Heart left ventricle (tissue), 16 donors: ENCODE results near the gene ZNF479. TPM values are rescaled to one million over a fixed set of nuclear protein-coding genes. Genes with fewer than 3 reads are reported as not detected.
"Not testable (repeated sequence)": the region's sequence is repeated elsewhere in the genome, so short reads cannot be mapped to it uniquely, and the experiment has no call there.

ENCODE experiments used
- ATAC-seq, 4 donors: fragments of 200-7000 bp; cut with Tn5 transposase; one replicate each; pipeline ENCODE4 v1.9.1; 2020 to 2022; ENCODE audit warnings: moderate library complexity in 4 of 4, mild to moderate bottlenecking in 3 of 4, moderate number of reproducible peaks in 1 of 4
- DNase-seq, 5 donors: peaks; one replicate each; pipeline ENCODE4 v3.0.0-alpha.2; 2020
- H3K27ac ChIP-seq, 12 donors: fragments of 200-600 bp; sonication (generic) in 4 of 12; one replicate each; pipeline versions ENCODE4 v1.5.0 to v1.8.0; 2016 to 2022; ENCODE audit warnings: mild to moderate bottlenecking in 2 of 12
- H3K27me3 ChIP-seq, 9 donors: fragments of 200-600 bp; sonication (generic) in 2 of 9; one replicate each; pipeline versions ENCODE4 v1.5.1 to v1.8.0; 2016 to 2022; ENCODE audit warnings: mild to moderate bottlenecking in 3 of 9
- H3K36me3 ChIP-seq, 9 donors: fragments of 200-600 bp; sonication (generic) in 2 of 9; one replicate each; pipeline versions ENCODE4 v1.5.0 to v1.8.0; 2018 to 2022; ENCODE audit warnings: mild to moderate bottlenecking in 2 of 9
- H3K4me1 ChIP-seq, 12 donors: fragments of 200-600 bp; sonication (generic) in 4 of 12; one replicate each; pipeline versions ENCODE4 v1.5.0 to v1.8.0; 2016 to 2022; ENCODE audit warnings: mild to moderate bottlenecking in 3 of 12
- H3K4me3 ChIP-seq, 12 donors: fragments of 200-600 bp; sonication (generic) in 4 of 12; one replicate each; pipeline versions ENCODE4 v1.5.0 to v1.8.0; 2017 to 2022; ENCODE audit warnings: mild to moderate bottlenecking in 9 of 12, moderate library complexity in 4 of 12
- H3K9me3 ChIP-seq, 12 donors: fragments of 200-600 bp; sonication (generic) in 4 of 12; one replicate each; pipeline versions ENCODE4 v1.5.0 to v1.8.0; 2016 to 2022; ENCODE audit warnings: mild to moderate bottlenecking in 1 of 12
- CTCF ChIP-seq, 12 donors: fragments of 200-600 bp; sonication (generic) in 4 of 12; IDR thresholded peaks; one replicate each; pipeline versions ENCODE4 v1.5.0 to v1.8.0; 2018 to 2022; ENCODE audit warnings: antibody characterized with exemption in 12 of 12, mild to moderate bottlenecking in 5 of 12
- POLR2A ChIP-seq, 2 donors: fragments of 450-650 bp; IDR thresholded peaks; one replicate each; pipeline ENCODE4 v1.6.1; 2017; ENCODE audit warnings: antibody characterized with exemption in 2 of 2, mild to moderate bottlenecking in 2 of 2, moderate library complexity in 2 of 2
- WGBS, 4 donors: extraction: QIAGEN DNeasy Blood & Tissue Kit in 2 of 4; methylation state at CpG; one replicate each; pipeline versions ENCODE4 v1.1.5 to v1.1.7; 2013 to 2018; 5-methylcytosine and 5-hydroxymethylcytosine counted together
- intact Hi-C, 10 donors: fragments of 100-400 bp; cut with DNase I; formaldehyde crosslinking; loops; one replicate each; pipeline versions ENCODE4 v1.11.1 to v1.14.2; 2022
- long read RNA-seq, 3 donors: library from polyadenylated mRNA; unstranded; transcript quantifications; one replicate each; pipeline ENCODE4 v2.0.0, GENCODE V29; 2020 to 2021
- polyA plus RNA-seq, 2 donors: library from polyadenylated mRNA; stranded (reverse); fragments of 200-250 nt; gene quantifications; one replicate each; pipeline ENCODE4 v1.2.3, GENCODE V29; 2013
- total RNA-seq, 9 donors: library from RNA; depleted of rRNA in 2 of 9; stranded (reverse); fragments of >200 nt in 2 of 9; fragmentation: NEBNext Ultra II Directional in 3 of 9; extraction: Animal tissue kit (Norgen Biotek cat#: 25700) in 3 of 9; gene quantifications; one replicate each; pipeline versions ENCODE4 v1.1.0 to v1.2.4, GENCODE V29; 2016 to 2023
- donor health status: ischemic (EF 13 %, LVEDD 7.1; RV severe dilation, severe dysfunction).
- donor health status: healthy with polysubstance abuse.
- donor health status: DM: no; HTN: yes; CAD: no.
- donor health status: DM: no; HTN: no; CAD: no.
- donor health status: ischemic (EF 25% LVEDD 6.9; RV normal size, moderate dysfunction).
- donor health status: ischemic (EF 25% LVEDD 5.7; RV mildly dilated, moderate dysfunction).
- donor health status: healthy.
- donor health status: DM: yes; HTN: yes; CAD: no.
- donor health status: ischemic (EF 35%, LVEDD 5.7; RV mildly dilated, moderate dysfunction).
- donor health status: nonischemic (EF 11% LVEDD 7.7; RV severe dilation, severe dysfunction).
- donor health status: DM: yes; HTN: yes; CAD: no.
- donor health status: PGD.
- donor health status: ischemic (EF 29% LVEDD 5.4; RV normal size, mild dysfunction).
- donor health status: nonischemic (EF 23%, LVEDD 6.1; RV moderate dilation, normal function).

ZNF479 gene
- total RNA-seq (not detected), polyA plus RNA-seq (not detected)
- long read RNA-seq, donor 1, result 0 reads
- long read RNA-seq, donor 2, result 0 reads
- long read RNA-seq, donor 3, result 0 reads

- H3K27ac ChIP-seq, H3K4me1 ChIP-seq, H3K27me3 ChIP-seq, DNase-seq, H3K4me3 ChIP-seq, ATAC-seq, intact Hi-C loops, H3K36me3 ChIP-seq: not testable (repeated sequence)
- H3K9me3 ChIP-seq, result peaks cover 0 to 82% (median 28%) of the 10 kb centered on the region in 12 donors
- 82 to 92% (median 85%) methylated on average over 6 of the region's 6 CpGs for WGBS, 4 donors
Measured at GRCh38 chr7:57132336-57132735, at the start of gene ZNF479. ZNF479 (minus strand) TSS chr7:57132436; CDS start chr7:57132324, 112 bp downstream.

GRCh38 chr7:57182031-57182430 lies 49.8 kb upstream of the ZNF479 start:
- no peaks in the 10 kb centered on the region for H3K4me1 ChIP-seq
- H3K4me3 ChIP-seq, result no peak overlapping the region
- TF ChIP-seq CTCF (IDR thresholded peaks at IDR 0.05) (no peak), POLR2A (IDR thresholded peaks at IDR 0.05) (no peak)
- ATAC-seq (no peak), DNase-seq (peak in 1 of 5 donors; percentile 10)
- H3K27me3 ChIP-seq, result no peaks in the 10 kb centered on the region
- WGBS, 4 donors, result 62 to 67% (median 65%) methylated on average over 4 of the region's 4 CpGs
- H3K36me3 ChIP-seq, result no peaks in the 10 kb centered on the region
- H3K27ac ChIP-seq, result no peak overlapping the region
- intact Hi-C loops, result no loop called here
- H3K9me3 ChIP-seq, result peaks cover 0 to 69% (median 20%) of the 10 kb centered on the region in 12 donors

GRCh38 chr7:57181281-57181680 lies 49.0 kb upstream of the ZNF479 start:
- Histone ChIP-seq H3K27me3 (no peaks in the 10 kb centered on the region), H3K4me1 (no peaks in the 10 kb centered on the region), H3K9me3 (peaks cover 0 to 75% (median 24%) of the 10 kb centered on the region in 12 donors), H3K36me3 (no peaks in the 10 kb centered on the region), H3K27ac (no peak overlapping the region), H3K4me3 (no peak overlapping the region)
- DNase-seq (no peak), ATAC-seq (no peak)
- 74 to 79% (median 76%) methylated on average over 9 of the region's 9 CpGs for WGBS, 4 donors
- intact Hi-C loops, result no loop called here
- TF ChIP-seq CTCF (IDR thresholded peaks at IDR 0.05), result no peak
- no peak for TF ChIP-seq POLR2A (IDR thresholded peaks at IDR 0.05)

GRCh38 chr7:57179776-57180415 lies 47.7 kb upstream of the ZNF479 start:
- Histone ChIP-seq H3K9me3 (peaks cover 0 to 73% (median 30%) of the 10 kb centered on the region in 12 donors), H3K27me3 (no peaks in the 10 kb centered on the region), H3K27ac (no peak overlapping the region), H3K4me3 (no peak overlapping the region), H3K36me3 (no peaks in the 10 kb centered on the region), H3K4me1 (no peaks in the 10 kb centered on the region)
- ATAC-seq (no peak), DNase-seq (peak in 1 of 5 donors; percentile 40)
- TF ChIP-seq CTCF (IDR thresholded peaks at IDR 0.05) (no peak), POLR2A (IDR thresholded peaks at IDR 0.05) (no peak)
- intact Hi-C loops, result no loop called here
- WGBS, 4 donors, result 82 to 91% (median 89%) methylated on average over 18 to 30 of the region's 30 CpGs

GRCh38 chr7:57178768-57179139 lies 46.5 kb upstream of the ZNF479 start:
- TF ChIP-seq POLR2A (IDR thresholded peaks at IDR 0.05), result no peak
- no peak for TF ChIP-seq CTCF (IDR thresholded peaks at IDR 0.05)
- Histone ChIP-seq H3K27me3 (no peaks in the 10 kb centered on the region), H3K9me3 (peaks cover 0 to 64% (median 30%) of the 10 kb centered on the region in 12 donors), H3K4me3 (no peak overlapping the region), H3K4me1 (no peaks in the 10 kb centered on the region), H3K27ac (no peak overlapping the region), H3K36me3 (no peaks in the 10 kb centered on the region)
- ATAC-seq, result no peak
- 51 to 73% (median 66%) methylated on average over 6 of the region's 6 CpGs for WGBS, 4 donors
- DNase-seq, result no peak
- intact Hi-C loops, result no loop called here
